Stimulated activated CD4-positive, alpha-beta T cell treated with anti-CD3 and anti-CD28 coated beads, Interleukin-1b, Interleukin-23, amount 100 ng/mL, for 24 hours (primary cell): ENCODE data around the gene SIK3.

Source experiments
- DNase-seq, 4 experiments: peaks; one replicate each; pipeline ENCODE4 v3.0.0-alpha.2; 2020; ENCODE audit warnings: low read depth in 4 of 4, low spot score in 1 of 4

The SIK3 gene

GRCh38 chr11:116932181-116932580, 166.0 kb downstream of the SIK3 start:
- DNase-seq, result no peak

- no peak for DNase-seq
Measured at GRCh38 chr11:116931206-116931953, 166.8 kb downstream of the SIK3 start.

GRCh38 chr11:116930586-116930985, 167.6 kb downstream of the SIK3 start:
- DNase-seq, result no peak

- DNase-seq, result no peak
Measured at GRCh38 chr11:116930177-116930576, 168.1 kb downstream of the SIK3 start.

GRCh38 chr11:116929414-116930090, 168.7 kb downstream of the SIK3 start:
- no peak for DNase-seq

- no peak for DNase-seq
Measured at GRCh38 chr11:116928845-116929244, 169.4 kb downstream of the SIK3 start.

GRCh38 chr11:116928102-116928777, 170.0 kb downstream of the SIK3 start:
- DNase-seq, result no peak

- peak in 2 of 4 experiments; percentile 13 to 26 for DNase-seq
Measured at GRCh38 chr11:116927163-116927974, 170.9 kb downstream of the SIK3 start.

GRCh38 chr11:116925050-116925449, 173.2 kb downstream of the SIK3 start:
- no peak for DNase-seq

GRCh38 chr11:116918925-116919655, 179.1 kb downstream of the SIK3 start:
- DNase-seq, result no peak

- DNase-seq, result no peak
Measured at GRCh38 chr11:116917632-116918031, 180.6 kb downstream of the SIK3 start.

- no peak for DNase-seq
Measured at GRCh38 chr11:116916886-116917285, 181.3 kb downstream of the SIK3 start.

- no peak for DNase-seq
Measured at GRCh38 chr11:116916052-116916451, 182.2 kb downstream of the SIK3 start.

GRCh38 chr11:116913000-116913399, 185.2 kb downstream of the SIK3 start:
- DNase-seq, result no peak

GRCh38 chr11:116911976-116912734, 186.1 kb downstream of the SIK3 start:
- no peak for DNase-seq

- no peak for DNase-seq
Measured at GRCh38 chr11:116910847-116911246, 187.4 kb downstream of the SIK3 start.

GRCh38 chr11:116910378-116910777, 187.8 kb downstream of the SIK3 start:
- DNase-seq, result no peak

GRCh38 chr11:116909245-116909644, 189.0 kb downstream of the SIK3 start:
- DNase-seq, result no peak

- DNase-seq, result no peak
Measured at GRCh38 chr11:116906479-116906878, 191.7 kb downstream of the SIK3 start.

GRCh38 chr11:116903090-116903489, 195.1 kb downstream of the SIK3 start:
- DNase-seq, result no peak
